Kidney epithelial cell (primary cell): ENCODE results near the gene CD300A. TPM values are rescaled to one million over a fixed set of nuclear protein-coding genes. Genes with fewer than 3 reads are reported as not detected.

ENCODE experiments used
- DNase-seq: peaks from one replicate; pipeline ENCODE4 v3.0.0-alpha.2; 2010; ENCODE audit warnings: low read depth
- H3K27me3 ChIP-seq: 2 replicates; pipeline ENCODE4 v1.6.0; 2011; ENCODE audit warnings: low read length; ENCODE audit not compliant: control insufficient read depth, insufficient read depth
- H3K36me3 ChIP-seq: 2 replicates; pipeline ENCODE4 v1.5.1; 2011; ENCODE audit warnings: low read length; ENCODE audit not compliant: control insufficient read depth, insufficient read depth
- H3K4me3 ChIP-seq: 2 replicates; pipeline ENCODE4 v1.5.1; 2011; ENCODE audit warnings: low read depth, mild to moderate bottlenecking, control low read depth, low read length
- total RNA-seq: library from RNA; depleted of rRNA; stranded (reverse); fragments of >200 nt; gene quantifications from 2 replicates; pipeline ENCODE4 v1.2.3, GENCODE V29; 2015
- TF ChIP-seq, protein P1 (sequence below): IDR thresholded peaks from 2 replicates; pipeline ENCODE4 v1.5.1; 2011; ENCODE audit warnings: mild to moderate bottlenecking, moderate library complexity, low read length, control low read depth, inconsistent platforms; ENCODE audit not compliant: insufficient read depth, poor library complexity, severe bottlenecking

Gene CD300A
- total RNA-seq, 1 donor from 2014 or later = not detected

DNA sequence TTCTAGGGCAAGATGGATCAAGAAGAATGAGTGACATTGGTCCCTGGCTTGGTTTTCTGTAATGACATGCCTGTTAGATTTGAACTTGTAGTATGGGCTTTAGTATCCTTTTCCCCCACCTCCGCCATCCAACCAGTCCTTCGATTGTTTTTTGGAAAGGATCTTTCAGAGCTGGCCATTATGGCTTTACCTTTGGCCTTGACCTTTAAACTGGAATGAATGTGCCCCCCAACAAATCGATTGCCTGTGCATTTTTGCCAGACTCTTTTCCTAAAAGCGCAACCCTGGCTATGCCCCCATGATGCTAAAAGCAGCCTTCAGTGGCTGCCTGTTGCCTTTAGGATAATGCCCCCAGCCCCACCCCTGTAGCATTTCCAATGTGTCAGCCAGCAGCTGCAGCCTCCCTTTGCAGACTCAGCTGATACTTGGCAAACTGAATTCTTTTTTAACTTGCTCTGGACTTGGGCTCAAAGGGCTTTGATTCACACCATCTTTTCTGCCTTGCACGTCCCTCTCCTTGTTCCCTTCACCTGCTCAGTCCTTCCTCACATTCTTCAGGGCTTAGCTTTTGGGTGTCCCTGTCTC is 30.6 kb upstream of the CD300A start:
- no peaks in the 10 kb centered on the region for H3K27me3 ChIP-seq
- H3K4me3 ChIP-seq = no peak overlapping the region
- H3K36me3 ChIP-seq = peaks cover 4% of the 10 kb centered on the region
- DNase-seq = no peak
- TF ChIP-seq, protein P1, sequence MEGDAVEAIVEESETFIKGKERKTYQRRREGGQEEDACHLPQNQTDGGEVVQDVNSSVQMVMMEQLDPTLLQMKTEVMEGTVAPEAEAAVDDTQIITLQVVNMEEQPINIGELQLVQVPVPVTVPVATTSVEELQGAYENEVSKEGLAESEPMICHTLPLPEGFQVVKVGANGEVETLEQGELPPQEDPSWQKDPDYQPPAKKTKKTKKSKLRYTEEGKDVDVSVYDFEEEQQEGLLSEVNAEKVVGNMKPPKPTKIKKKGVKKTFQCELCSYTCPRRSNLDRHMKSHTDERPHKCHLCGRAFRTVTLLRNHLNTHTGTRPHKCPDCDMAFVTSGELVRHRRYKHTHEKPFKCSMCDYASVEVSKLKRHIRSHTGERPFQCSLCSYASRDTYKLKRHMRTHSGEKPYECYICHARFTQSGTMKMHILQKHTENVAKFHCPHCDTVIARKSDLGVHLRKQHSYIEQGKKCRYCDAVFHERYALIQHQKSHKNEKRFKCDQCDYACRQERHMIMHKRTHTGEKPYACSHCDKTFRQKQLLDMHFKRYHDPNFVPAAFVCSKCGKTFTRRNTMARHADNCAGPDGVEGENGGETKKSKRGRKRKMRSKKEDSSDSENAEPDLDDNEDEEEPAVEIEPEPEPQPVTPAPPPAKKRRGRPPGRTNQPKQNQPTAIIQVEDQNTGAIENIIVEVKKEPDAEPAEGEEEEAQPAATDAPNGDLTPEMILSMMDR = no peak

DNA sequence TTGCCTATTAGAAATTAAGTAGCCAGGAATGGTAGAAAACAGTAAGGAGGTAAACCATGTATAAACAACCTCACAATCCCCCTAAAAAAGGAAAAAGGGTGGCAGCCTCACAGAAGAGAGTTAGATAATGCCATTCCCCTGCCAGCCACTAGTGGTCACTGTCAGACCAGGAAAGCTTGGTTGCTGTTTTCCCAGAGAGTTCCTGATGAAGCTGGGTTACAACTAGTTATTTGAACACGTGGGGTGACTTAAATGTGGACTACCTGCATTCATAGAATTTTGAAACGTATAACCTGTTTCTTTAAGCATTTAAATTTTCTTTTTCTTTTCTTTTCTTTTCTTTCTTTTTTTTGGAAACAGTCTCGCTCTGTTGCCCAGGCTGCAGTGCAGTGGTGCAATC is 28.7 kb upstream of the CD300A start:
- DNase-seq = no peak
- H3K4me3 ChIP-seq = no peak overlapping the region
- H3K36me3 ChIP-seq = peaks cover 4% of the 10 kb centered on the region
- no peaks in the 10 kb centered on the region for H3K27me3 ChIP-seq
- TF ChIP-seq, protein P1 = peak; percentile 71

DNA sequence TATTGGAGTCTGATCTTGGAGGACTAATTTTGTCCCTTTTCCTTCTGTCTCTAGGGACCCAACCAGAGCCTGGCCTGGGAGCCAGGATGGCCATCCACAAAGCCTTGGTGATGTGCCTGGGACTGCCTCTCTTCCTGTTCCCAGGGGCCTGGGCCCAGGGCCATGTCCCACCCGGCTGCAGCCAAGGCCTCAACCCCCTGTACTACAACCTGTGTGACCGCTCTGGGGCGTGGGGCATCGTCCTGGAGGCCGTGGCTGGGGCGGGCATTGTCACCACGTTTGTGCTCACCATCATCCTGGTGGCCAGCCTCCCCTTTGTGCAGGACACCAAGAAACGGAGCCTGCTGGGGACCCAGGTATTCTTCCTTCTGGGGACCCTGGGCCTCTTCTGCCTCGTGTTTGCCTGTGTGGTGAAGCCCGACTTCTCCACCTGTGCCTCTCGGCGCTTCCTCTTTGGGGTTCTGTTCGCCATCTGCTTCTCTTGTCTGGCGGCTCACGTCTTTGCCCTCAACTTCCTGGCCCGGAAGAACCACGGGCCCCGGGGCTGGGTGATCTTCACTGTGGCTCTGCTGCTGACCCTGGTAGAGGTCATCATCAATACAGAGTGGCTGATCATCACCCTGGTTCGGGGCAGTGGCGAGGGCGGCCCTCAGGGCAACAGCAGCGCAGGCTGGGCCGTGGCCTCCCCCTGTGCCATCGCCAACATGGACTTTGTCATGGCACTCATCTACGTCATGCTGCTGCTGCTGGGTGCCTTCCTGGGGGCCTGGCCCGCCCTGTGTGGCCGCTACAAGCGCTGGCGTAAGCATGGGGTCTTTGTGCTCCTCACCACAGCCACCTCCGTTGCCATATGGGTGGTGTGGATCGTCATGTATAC is 26.5 kb upstream of the CD300A start:
- peaks cover 10% of the 10 kb centered on the region for H3K36me3 ChIP-seq
- no peaks in the 10 kb centered on the region for H3K27me3 ChIP-seq
- TF ChIP-seq, protein P1 = no peak
- no peak overlapping the region for H3K4me3 ChIP-seq
- no peak for DNase-seq

DNA sequence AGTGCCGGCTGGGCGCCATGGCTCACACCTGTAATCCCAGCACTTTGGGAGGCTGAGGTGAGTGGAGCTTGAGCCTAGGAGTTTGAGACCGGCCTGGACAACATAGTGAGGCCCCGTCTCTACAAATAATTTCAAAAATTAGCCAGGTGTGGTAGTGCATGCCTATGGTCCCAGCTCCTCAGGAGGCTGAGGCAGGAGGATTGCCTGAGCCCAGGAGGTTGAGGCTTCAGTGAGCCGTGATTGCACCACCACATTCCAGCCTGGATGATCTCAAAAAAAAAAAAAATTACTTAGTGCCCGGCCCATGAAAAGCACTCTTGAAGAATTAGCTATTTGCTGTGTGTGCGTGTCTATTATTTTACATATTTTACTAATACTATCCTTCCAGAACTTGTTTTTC is 24.9 kb upstream of the CD300A start:
- no peak for DNase-seq
- Histone ChIP-seq H3K36me3 (peaks cover 10% of the 10 kb centered on the region), H3K4me3 (no peak overlapping the region), H3K27me3 (no peaks in the 10 kb centered on the region)
- TF ChIP-seq, protein P1 = no peak

DNA sequence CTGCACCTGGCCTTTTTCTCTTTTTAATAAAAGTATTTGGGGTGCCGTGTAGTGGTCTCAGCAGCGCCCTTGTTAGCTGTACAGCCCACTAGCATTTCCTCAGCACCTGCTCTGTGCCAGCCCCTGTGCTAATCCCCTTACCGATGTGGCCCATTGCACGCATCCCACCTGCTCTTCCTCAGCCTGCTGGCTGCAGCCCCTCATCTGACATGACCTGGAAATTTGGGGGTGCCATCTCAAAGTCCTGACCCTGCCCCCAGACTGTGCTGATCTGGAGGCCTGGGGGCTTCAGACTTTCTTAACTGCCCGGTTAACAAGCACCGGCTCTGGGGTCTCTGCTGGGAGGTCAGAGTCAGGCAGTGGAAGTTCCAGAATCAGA is 24.2 kb upstream of the CD300A start:
- Histone ChIP-seq H3K27me3 (no peaks in the 10 kb centered on the region), H3K36me3 (peaks cover 10% of the 10 kb centered on the region), H3K4me3 (no peak overlapping the region)
- TF ChIP-seq, protein P1 = no peak
- DNase-seq = no peak
